ENCODE measurements around the gene TMF1. TPM values are rescaled to one million over a fixed set of nuclear protein-coding genes. Genes with fewer than 3 reads are reported as not detected.

Gene TMF1
- total RNA-seq, 1 donor from 2014 or later: 42.0 TPM

DNA sequence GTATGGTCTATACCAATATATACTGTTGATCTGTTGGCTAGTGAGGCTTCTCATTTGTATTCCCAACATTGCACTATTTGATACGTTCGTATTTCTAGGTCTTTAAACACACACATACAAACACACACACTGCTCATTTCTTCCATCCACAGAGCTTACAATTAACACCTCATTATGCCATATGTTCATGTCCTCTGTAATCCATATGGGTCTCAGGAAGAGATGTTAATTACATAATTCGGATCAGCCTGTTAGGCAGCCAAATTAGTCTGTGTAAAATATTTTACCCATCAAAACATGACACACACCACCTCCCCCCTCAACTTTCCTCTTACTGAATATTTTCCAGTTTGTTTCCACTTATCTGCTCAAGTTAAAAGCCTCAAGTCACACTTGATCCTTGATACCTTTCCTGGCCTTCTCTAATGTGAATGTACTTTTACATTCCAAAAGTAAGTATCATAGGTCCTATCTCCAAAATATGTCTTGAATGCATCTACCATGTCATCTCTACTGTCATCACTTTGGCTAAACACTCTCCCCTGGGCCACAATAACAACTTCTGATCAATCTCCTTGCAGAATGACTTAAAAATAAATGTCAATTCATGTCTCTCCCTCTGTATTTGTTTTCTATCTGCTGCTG lies 66.9 kb downstream of the TMF1 start:
- DNase-seq (ENCODE audit: extremely low spot score, unreplicated experiment): no peak
- Mint-ChIP-seq H3K27me3 (ENCODE audit: unreplicated experiment) (no peaks in the 10 kb centered on the region), H3K9me3 (ENCODE audit: unreplicated experiment) (no peaks in the 10 kb centered on the region), H3K27ac (ENCODE audit: unreplicated experiment) (no peak overlapping the region), H3K4me1 (ENCODE audit: unreplicated experiment) (peaks cover 15% of the 10 kb centered on the region), H3K4me3 (ENCODE audit: unreplicated experiment) (no peak overlapping the region), H3K36me3 (ENCODE audit: unreplicated experiment) (peaks cover 49% of the 10 kb centered on the region)
- TF ChIP-seq, protein P1, sequence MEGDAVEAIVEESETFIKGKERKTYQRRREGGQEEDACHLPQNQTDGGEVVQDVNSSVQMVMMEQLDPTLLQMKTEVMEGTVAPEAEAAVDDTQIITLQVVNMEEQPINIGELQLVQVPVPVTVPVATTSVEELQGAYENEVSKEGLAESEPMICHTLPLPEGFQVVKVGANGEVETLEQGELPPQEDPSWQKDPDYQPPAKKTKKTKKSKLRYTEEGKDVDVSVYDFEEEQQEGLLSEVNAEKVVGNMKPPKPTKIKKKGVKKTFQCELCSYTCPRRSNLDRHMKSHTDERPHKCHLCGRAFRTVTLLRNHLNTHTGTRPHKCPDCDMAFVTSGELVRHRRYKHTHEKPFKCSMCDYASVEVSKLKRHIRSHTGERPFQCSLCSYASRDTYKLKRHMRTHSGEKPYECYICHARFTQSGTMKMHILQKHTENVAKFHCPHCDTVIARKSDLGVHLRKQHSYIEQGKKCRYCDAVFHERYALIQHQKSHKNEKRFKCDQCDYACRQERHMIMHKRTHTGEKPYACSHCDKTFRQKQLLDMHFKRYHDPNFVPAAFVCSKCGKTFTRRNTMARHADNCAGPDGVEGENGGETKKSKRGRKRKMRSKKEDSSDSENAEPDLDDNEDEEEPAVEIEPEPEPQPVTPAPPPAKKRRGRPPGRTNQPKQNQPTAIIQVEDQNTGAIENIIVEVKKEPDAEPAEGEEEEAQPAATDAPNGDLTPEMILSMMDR (IDR thresholded peaks at IDR 0.05): no peak

- Mint-ChIP-seq H3K27me3 (ENCODE audit: unreplicated experiment) (no peaks in the 10 kb centered on the region), H3K9me3 (ENCODE audit: unreplicated experiment) (no peaks in the 10 kb centered on the region), H3K27ac (ENCODE audit: unreplicated experiment) (no peak overlapping the region), H3K4me1 (ENCODE audit: unreplicated experiment) (peaks cover 12% of the 10 kb centered on the region), H3K36me3 (ENCODE audit: unreplicated experiment) (peaks cover 56% of the 10 kb centered on the region), H3K4me3 (ENCODE audit: unreplicated experiment) (no peak overlapping the region)
- no peak for DNase-seq (ENCODE audit: extremely low spot score, unreplicated experiment)
- TF ChIP-seq, protein P1 (IDR thresholded peaks at IDR 0.05): no peak
Measured at GRCh38 chr3:68984011-68984530, 68.1 kb downstream of the TMF1 start.

- Mint-ChIP-seq H3K27ac (ENCODE audit: unreplicated experiment) (no peak overlapping the region), H3K9me3 (ENCODE audit: unreplicated experiment) (no peaks in the 10 kb centered on the region), H3K27me3 (ENCODE audit: unreplicated experiment) (no peaks in the 10 kb centered on the region), H3K4me1 (ENCODE audit: unreplicated experiment) (no peaks in the 10 kb centered on the region), H3K4me3 (ENCODE audit: unreplicated experiment) (no peak overlapping the region), H3K36me3 (ENCODE audit: unreplicated experiment) (peaks cover 37% of the 10 kb centered on the region)
- no peak for DNase-seq (ENCODE audit: extremely low spot score, unreplicated experiment)
- TF ChIP-seq, protein P1 (IDR thresholded peaks at IDR 0.05): no peak
Measured at GRCh38 chr3:68977486-68978167, 74.5 kb downstream of the TMF1 start.

- Mint-ChIP-seq H3K9me3 (ENCODE audit: unreplicated experiment) (no peaks in the 10 kb centered on the region), H3K36me3 (ENCODE audit: unreplicated experiment) (peaks cover 25% of the 10 kb centered on the region), H3K4me1 (ENCODE audit: unreplicated experiment) (no peaks in the 10 kb centered on the region), H3K27me3 (ENCODE audit: unreplicated experiment) (peaks cover 25% of the 10 kb centered on the region), H3K4me3 (ENCODE audit: unreplicated experiment) (no peak overlapping the region), H3K27ac (ENCODE audit: unreplicated experiment) (no peak overlapping the region)
- TF ChIP-seq, protein P1 (IDR thresholded peaks at IDR 0.05): no peak
- DNase-seq (ENCODE audit: extremely low spot score, unreplicated experiment): no peak
Measured at GRCh38 chr3:68974711-68975110, 77.4 kb downstream of the TMF1 start.

DNA sequence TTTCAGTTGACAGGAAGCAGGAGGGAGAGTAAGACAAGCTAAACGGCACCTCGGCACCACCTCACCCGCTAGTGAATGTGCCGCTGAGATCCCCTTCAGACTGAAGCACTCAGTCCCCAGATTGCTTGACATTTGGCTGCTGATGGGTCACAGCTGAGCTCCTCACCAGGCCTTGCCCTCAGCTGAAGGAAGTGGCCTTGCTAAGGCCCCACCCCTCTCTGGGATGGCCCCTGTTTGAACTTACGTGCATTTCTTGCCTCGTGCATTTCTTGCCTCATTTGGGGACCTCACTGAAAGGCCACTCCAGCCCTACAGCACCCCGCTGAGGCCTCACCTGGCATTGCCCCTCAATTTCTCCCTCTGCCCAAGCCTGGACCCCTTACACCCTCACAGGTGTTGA lies 78.5 kb downstream of the TMF1 start:
- Mint-ChIP-seq H3K36me3 (ENCODE audit: unreplicated experiment) (peaks cover 16% of the 10 kb centered on the region), H3K9me3 (ENCODE audit: unreplicated experiment) (no peaks in the 10 kb centered on the region), H3K4me1 (ENCODE audit: unreplicated experiment) (no peaks in the 10 kb centered on the region), H3K27ac (ENCODE audit: unreplicated experiment) (no peak overlapping the region), H3K27me3 (ENCODE audit: unreplicated experiment) (peaks cover 35% of the 10 kb centered on the region), H3K4me3 (ENCODE audit: unreplicated experiment) (no peak overlapping the region)
- TF ChIP-seq, protein P1 (IDR thresholded peaks at IDR 0.05): no peak
- DNase-seq (ENCODE audit: extremely low spot score, unreplicated experiment): no peak

Measured in osteocyte (in vitro differentiated cells).